Ramos (cell line): Measurements from ENCODE around the gene UBFD1.
"Not testable (repeated sequence)": the region's sequence is repeated elsewhere in the genome, so short reads cannot be mapped to it uniquely, and the experiment has no call there.

Source experiments
- in situ Hi-C: fragments of 300-500 bp; cut with MboI; formaldehyde crosslinking; loops from one replicate; pipeline ENCODE4 v1.14.3; 2022; ENCODE audit warnings: low sequenced_read_pairs; ENCODE audit not compliant: unreplicated experiment

The UBFD1 gene

GRCh38 chr16:23524886-23525285 is 32.6 kb upstream of the UBFD1 start:
- in situ Hi-C loops: no loop called here

- in situ Hi-C loops: no loop called here
These were observed 29.4 kb upstream of the UBFD1 start for GRCh38 chr16:23527961-23528643.

GRCh38 chr16:23528644-23529310 is 28.8 kb upstream of the UBFD1 start:
- in situ Hi-C loops: no loop called here

- in situ Hi-C loops: no loop called here
These were observed 27.5 kb upstream of the UBFD1 start for GRCh38 chr16:23530062-23530461.

- in situ Hi-C loops: no loop called here
These were observed 25.1 kb upstream of the UBFD1 start for GRCh38 chr16:23532448-23532847.

- in situ Hi-C loops: no loop called here
These were observed 22.4 kb upstream of the UBFD1 start for GRCh38 chr16:23534868-23535860.

GRCh38 chr16:23535901-23536300 is 21.6 kb upstream of the UBFD1 start:
- in situ Hi-C loops: no loop called here

GRCh38 chr16:23537390-23537789 is 20.1 kb upstream of the UBFD1 start:
- in situ Hi-C loops: no loop called here

GRCh38 chr16:23538919-23539278 is 18.6 kb upstream of the UBFD1 start:
- in situ Hi-C loops: no loop called here

- in situ Hi-C loops: no loop called here
These were observed 17.3 kb upstream of the UBFD1 start for GRCh38 chr16:23539984-23540816.

- in situ Hi-C loops: not testable (repeated sequence)
These were observed 16.7 kb upstream of the UBFD1 start for GRCh38 chr16:23540817-23541178.

- in situ Hi-C loops: no loop called here
These were observed 13.1 kb upstream of the UBFD1 start for GRCh38 chr16:23544436-23544835.

- in situ Hi-C loops: no loop called here
These were observed 7.6 kb upstream of the UBFD1 start for GRCh38 chr16:23549938-23550337.

GRCh38 chr16:23552161-23552560 is 5.4 kb upstream of the UBFD1 start:
- in situ Hi-C loops: no loop called here

- in situ Hi-C loops: no loop called here
These were observed 3.0 kb upstream of the UBFD1 start for GRCh38 chr16:23554536-23554935.

- in situ Hi-C loops: no loop called here
These were observed 514 bp downstream of the UBFD1 start for GRCh38 chr16:23557779-23558702.

GRCh38 chr16:23561586-23561985 is 4.1 kb downstream of the UBFD1 start:
- in situ Hi-C loops: no loop called here

- in situ Hi-C loops: no loop called here
These were observed 5.0 kb downstream of the UBFD1 start for GRCh38 chr16:23562505-23562904.

- in situ Hi-C loops: no loop called here
These were observed 5.7 kb downstream of the UBFD1 start for GRCh38 chr16:23563186-23563585.
